GM12873 (cell line): Measurements from ENCODE around the gene GRM8.

ENCODE experiments used
- CTCF ChIP-seq: IDR thresholded peaks from 2 replicates; pipeline ENCODE4 v1.5.1; 2012; ENCODE audit warnings: low read depth, mild to moderate bottlenecking, moderate library complexity, low read length, control low read depth; ENCODE audit not compliant: insufficient read depth; ENCODE audit errors: missing control alignments

Gene GRM8

GRCh38 chr7:126799541-126799940 lies 453.2 kb downstream of the GRM8 start:
- no peak for TF ChIP-seq CTCF

- TF ChIP-seq CTCF = no peak
Measured at GRCh38 chr7:126792521-126792920, 460.2 kb downstream of the GRM8 start.

DNA sequence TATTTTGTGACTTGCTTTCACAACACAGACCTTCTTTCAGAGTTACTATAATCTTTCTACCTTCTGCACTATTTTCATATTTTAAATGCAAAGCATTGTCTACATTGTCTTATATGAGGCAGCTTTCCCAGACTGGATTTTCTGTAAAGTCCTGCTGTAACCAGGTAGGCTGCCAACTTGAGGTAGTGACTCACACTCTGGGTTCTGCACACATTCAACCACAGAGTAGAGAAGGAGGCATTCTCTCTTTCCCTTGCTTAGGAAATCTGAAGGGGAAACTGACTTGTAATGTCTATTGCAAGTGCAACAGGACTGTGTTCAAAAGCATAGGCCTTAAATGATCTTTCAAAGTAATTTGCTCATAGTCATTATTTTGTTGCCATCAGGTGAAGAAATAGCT lies 461.4 kb downstream of the GRM8 start:
- no peak for TF ChIP-seq CTCF

GRCh38 chr7:126790763-126791162 lies 462.0 kb downstream of the GRM8 start:
- no peak for TF ChIP-seq CTCF

GRCh38 chr7:126783613-126784012 lies 469.1 kb downstream of the GRM8 start:
- no peak for TF ChIP-seq CTCF

GRCh38 chr7:126780993-126781392 lies 471.7 kb downstream of the GRM8 start:
- TF ChIP-seq CTCF = no peak

DNA sequence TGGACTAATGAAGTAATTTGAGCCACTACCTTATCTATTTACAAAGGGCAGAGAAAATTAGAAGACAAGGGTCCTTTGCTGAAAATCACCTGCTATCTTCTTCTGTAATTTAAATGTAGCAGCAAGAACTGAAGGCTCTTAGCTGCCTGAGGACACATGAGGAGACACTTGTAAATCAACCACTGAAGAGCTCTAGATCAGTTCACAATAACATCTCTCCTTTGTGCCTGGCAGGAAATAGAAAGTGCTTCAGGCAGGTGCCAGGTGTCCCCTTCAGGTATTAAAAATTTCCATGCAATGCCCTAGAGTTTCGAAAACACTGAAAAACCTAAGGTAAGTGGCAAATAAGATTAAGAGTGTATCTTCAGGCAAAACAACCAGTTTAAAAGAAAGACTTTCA lies 474.6 kb downstream of the GRM8 start:
- no peak for TF ChIP-seq CTCF
